IMR-90 (cell line): Measurements from ENCODE around the gene PSMD11. TPM values are rescaled to one million over a fixed set of nuclear protein-coding genes. Genes with fewer than 3 reads are reported as not detected.

Experiments used
- ATAC-seq: fragments of 200-7000 bp; cut with Tn5 transposase; 2 replicates; pipeline ENCODE4 v1.9.1; 2020; ENCODE audit warnings: low read depth, mild to moderate bottlenecking, moderate library complexity
- BruUV-seq: library from RNA; stranded (reverse); fragments of 400-500 nt; replicated peaks from 2 replicates; lab custom pipeline; 2021; lab: Mats Ljungman, UMichigan
- CTCF ChIA-PET: fragments of 300-600 bp; formaldehyde crosslinking; extraction: SDS; loops from one replicate; lab custom pipeline; 2021; ENCODE audit warnings: antibody characterized with exemption; lab: Yijun Ruan, JAX
- POLR2A ChIA-PET: fragments of 300-600 bp; sonication (Branson Sonifier 250); formaldehyde crosslinking; loops from one replicate; lab custom pipeline; 2022; ENCODE audit warnings: antibody characterized with exemption; ENCODE audit not compliant: unreplicated experiment; lab: Charles Lee
- DNase-seq: peaks from one replicate; pipeline ENCODE4 v3.0.0; 2013
- H2AFZ ChIP-seq: replicated peaks from 2 replicates; pipeline ENCODE3; 2013; ENCODE audit warnings: low read length, mild to moderate bottlenecking; ENCODE audit not compliant: poor library complexity
- H2AK5ac ChIP-seq: 2 replicates; pipeline ENCODE4 v1.6.1; 2013; ENCODE audit warnings: low read depth, low read length, inconsistent platforms
- H2AK9ac ChIP-seq: replicated peaks from 2 replicates; pipeline ENCODE3; 2013; ENCODE audit warnings: mild to moderate bottlenecking, low read depth, low read length, moderate library complexity; ENCODE audit not compliant: poor library complexity
- H2BK120ac ChIP-seq: 2 replicates; pipeline ENCODE4 v1.6.1; 2013; ENCODE audit warnings: low read depth, low read length, inconsistent platforms
- H2BK15ac ChIP-seq: 3 replicates; pipeline ENCODE4 v1.6.1; 2013; ENCODE audit warnings: low read depth, low read length, inconsistent platforms
- H2BK20ac ChIP-seq: 2 replicates; pipeline ENCODE4 v1.6.1; 2013; ENCODE audit warnings: low read depth, mild to moderate bottlenecking, inconsistent platforms, low read length, moderate library complexity
- H2BK5ac ChIP-seq: 2 replicates; pipeline ENCODE4 v1.6.1; 2013; ENCODE audit warnings: mild to moderate bottlenecking, low read depth, low read length, inconsistent platforms; ENCODE audit not compliant: poor library complexity, severe bottlenecking
- H3K14ac ChIP-seq: replicated peaks from 2 replicates; pipeline ENCODE4 v1.6.1; 2013; ENCODE audit warnings: low read depth, low read length, inconsistent platforms
- H3K18ac ChIP-seq: 2 replicates; pipeline ENCODE4 v1.6.1; 2013; ENCODE audit warnings: low read depth, low read length, control low read depth
- H3K23ac ChIP-seq: 2 replicates; pipeline ENCODE4 v1.6.1; 2013; ENCODE audit warnings: low read depth, low read length, inconsistent platforms
- H3K27ac ChIP-seq: 2 replicates; pipeline ENCODE4 v1.5.1; 2013; ENCODE audit warnings: mild to moderate bottlenecking, control low read depth, low read length; ENCODE audit not compliant: insufficient read depth
- H3K27me3 ChIP-seq: 2 replicates; pipeline ENCODE4 v1.6.1; 2013; ENCODE audit warnings: low read length; ENCODE audit not compliant: control insufficient read depth, insufficient read depth
- H3K36me3 ChIP-seq: 2 replicates; pipeline ENCODE4 v1.6.1; 2013; ENCODE audit warnings: low read length, mixed read lengths; ENCODE audit not compliant: control insufficient read depth, insufficient read depth
- H3K4ac ChIP-seq: 2 replicates; pipeline ENCODE4 v1.6.1; 2013; ENCODE audit warnings: low read depth, low read length, inconsistent platforms
- H3K4me1 ChIP-seq: 2 replicates; pipeline ENCODE4 v1.6.1; 2013; ENCODE audit warnings: low read length, mixed read lengths; ENCODE audit not compliant: control insufficient read depth, insufficient read depth
- H3K4me2 ChIP-seq: 2 replicates; pipeline ENCODE4 v1.6.1; 2013; ENCODE audit warnings: low read depth, mild to moderate bottlenecking, control low read depth, low read length, moderate library complexity
- H3K4me3 ChIP-seq: 2 replicates; pipeline ENCODE4 v1.5.1; 2013; ENCODE audit warnings: low read depth, mild to moderate bottlenecking, control low read depth, low read length, moderate library complexity; ENCODE audit not compliant: insufficient read depth
- H3K56ac ChIP-seq: 2 replicates; pipeline ENCODE4 v1.6.1; 2013; ENCODE audit warnings: low read length, inconsistent platforms; ENCODE audit not compliant: insufficient read depth; ENCODE audit errors: extremely low read depth
- H3K79me1 ChIP-seq, 2 experiments: 2 replicates each; pipeline ENCODE4 v1.6.1; 2013; ENCODE audit warnings: low read length in 2 of 2, inconsistent platforms in 1 of 2, low read depth in 1 of 2
- H3K9ac ChIP-seq: 2 replicates; pipeline ENCODE4 v1.6.1; 2013; ENCODE audit warnings: low read depth, low read length, control low read depth
- H3K9me1 ChIP-seq: 2 replicates; pipeline ENCODE4 v1.6.1; 2013; ENCODE audit warnings: low read length, inconsistent platforms; ENCODE audit not compliant: insufficient read depth
- H3K9me3 ChIP-seq: 2 replicates; pipeline ENCODE4 v1.6.1; 2013; ENCODE audit warnings: low read length; ENCODE audit not compliant: control insufficient read depth, insufficient read depth
- H4K20me1 ChIP-seq: 2 replicates; pipeline ENCODE4 v1.6.1; 2013; ENCODE audit warnings: low read length, inconsistent platforms; ENCODE audit not compliant: insufficient read depth
- H4K5ac ChIP-seq: 2 replicates; pipeline ENCODE4 v1.6.1; 2013; ENCODE audit warnings: mild to moderate bottlenecking, low read depth, low read length, control low read depth
- H4K8ac ChIP-seq, 2 experiments: 2 replicates each; pipeline ENCODE4 v1.6.1; 2013; ENCODE audit warnings: low read depth in 2 of 2, low read length in 2 of 2, control low read depth in 1 of 2, inconsistent platforms in 1 of 2
- H4K91ac ChIP-seq: 2 replicates; pipeline ENCODE4 v1.6.1; 2013; ENCODE audit warnings: low read depth, low read length, inconsistent platforms; ENCODE audit not compliant: insufficient read depth
- CEBPB ChIP-seq: IDR thresholded peaks from 2 replicates; pipeline ENCODE4 v1.6.1; 2012; ENCODE audit warnings: low read depth, low read length, improper control_type of control experiment
- MAFK ChIP-seq: IDR thresholded peaks from 2 replicates; pipeline ENCODE4 v1.6.1; 2012; ENCODE audit warnings: low read depth, low read length, improper control_type of control experiment
- POLR2A ChIP-seq: IDR thresholded peaks from 2 replicates; pipeline ENCODE4 v1.6.1; 2012; ENCODE audit warnings: mild to moderate bottlenecking, low read depth, low read length
- WGBS, 2 experiments: methylation state at CpG; one replicate each; pipeline versions ENCODE4 v1.1.5 to v1.1.7; 2013; ENCODE audit warnings: missing lambda C conversion rate in 2 of 2; ENCODE audit not compliant: insufficient read length in 1 of 2; ENCODE audit errors: extremely low coverage in 2 of 2; 5-methylcytosine and 5-hydroxymethylcytosine counted together
- dilution Hi-C: fragments of 300-500 bp; cut with HindIII; formaldehyde crosslinking; loops from one replicate; pipeline ENCODE4 v1.14.3; 2018; ENCODE audit warnings: low sequenced_read_pairs; ENCODE audit not compliant: unreplicated experiment
- in situ Hi-C: fragments of 300-500 bp; cut with MboI; formaldehyde crosslinking; loops from 3 replicates; pipeline ENCODE4 v1.14.3; 2019; ENCODE audit warnings: low sequenced_read_pairs, inconsistent platforms, mixed read lengths
- intact Hi-C: fragments of 100-400 bp; cut with micrococcal nuclease; formaldehyde crosslinking; loops from 2 replicates; pipeline ENCODE4 v1.10.0; 2022
- polyA plus RNA-seq, 3 experiments: library from polyadenylated mRNA; depleted of rRNA; stranded (reverse); fragments of >200 nt; gene quantifications; 2 replicates each; pipeline ENCODE4 v1.2.3, GENCODE V29; 2012; ENCODE audit warnings: low replicate concordance in 1 of 3
- total RNA-seq: library from RNA; depleted of rRNA; stranded (reverse); fragments of >200 nt; gene quantifications from 2 replicates; pipeline ENCODE4 v1.2.3, GENCODE V29; 2012

PSMD11 gene
- total and polyA plus RNA-seq, 2 of the 4 experiments (the other 2 are of a cell fraction), result 64.7 to 85.9 TPM

GRCh38 chr17:32426894-32427293, 17.4 kb upstream of the PSMD11 start:
- no peak overlapping the region for H2BK20ac ChIP-seq
- H2BK120ac ChIP-seq, result no peak overlapping the region
- dilution Hi-C loops, result no loop called here
- H3K9ac ChIP-seq, result no peak overlapping the region
- H4K5ac ChIP-seq, result no peak overlapping the region
- H3K4me3 ChIP-seq, result no peak overlapping the region
- no CpG with 5 or more reads among the region's 4 CpGs for WGBS, 2 experiments
- no peak overlapping the region for H3K27ac ChIP-seq
- H3K4ac ChIP-seq, result no peak overlapping the region
- H3K4me1 ChIP-seq, result no peaks in the 10 kb centered on the region
- no peak overlapping the region for H3K23ac ChIP-seq
- H4K91ac ChIP-seq, result no peak overlapping the region
- no peak overlapping the region for H2AK5ac ChIP-seq
- no peak overlapping the region for H3K18ac ChIP-seq
- POLR2A ChIA-PET, result no interaction called here
- H3K27me3 ChIP-seq, result no peaks in the 10 kb centered on the region
- in situ Hi-C loops, result no loop called here
- ATAC-seq (no peak), DNase-seq (no peak)
- H2AK9ac ChIP-seq, result no peak overlapping the region
- no peak overlapping the region for H3K14ac ChIP-seq
- no TSS peak for BruUV-seq
- TF ChIP-seq POLR2A (no peak), MAFK (no peak), CEBPB (no peak)
- H4K8ac ChIP-seq, result no peak overlapping the region
- intact Hi-C loops, result no loop called here
- H2BK5ac ChIP-seq, result no peak overlapping the region
- H3K9me3 ChIP-seq, result peaks cover 3% of the 10 kb centered on the region; the same call in 1 of the 2 replicates
- CTCF ChIA-PET, result interaction anchor here (1.1 kb wide), 1 partner anchor 18 kb away, joined by 3 read pairs; the partner anchor contains the start of gene PSMD11
- no peak overlapping the region for H3K56ac ChIP-seq
- no peak overlapping the region for H2AFZ ChIP-seq
- H3K79me1 ChIP-seq, result no peaks in the 10 kb centered on the region
- H4K20me1 ChIP-seq, result no peaks in the 10 kb centered on the region
- H2BK15ac ChIP-seq, result no peak overlapping the region
- no peaks in the 10 kb centered on the region for H3K9me1 ChIP-seq
- H3K4me2 ChIP-seq, result no peak overlapping the region
- no peaks in the 10 kb centered on the region for H3K36me3 ChIP-seq
